ENCODE measurements around the gene CDK7.

The CDK7 gene

GRCh38 chr5:69299625-69300024 is 64.9 kb downstream of the CDK7 start:
- H3K4me2 ChIP-seq (ENCODE audit: low read length) = no peak overlapping the region
- no peak overlapping the region for H2AFZ ChIP-seq (ENCODE audit: low read length)
- no peaks in the 10 kb centered on the region for H3K9me3 ChIP-seq (ENCODE audit: low read length)
- no peaks in the 10 kb centered on the region for H3F3A ChIP-seq (ENCODE audit: insufficient read depth, low read length)
- no peak overlapping the region for H3K27ac ChIP-seq (ENCODE audit: low read depth, low read length, poor library complexity, severe bottlenecking)
- H3K4me1 ChIP-seq (ENCODE audit: insufficient read depth, low read length, severe bottlenecking) = no peaks in the 10 kb centered on the region
- H3K9me2 ChIP-seq (ENCODE audit: low read depth, low read length) = no peaks in the 10 kb centered on the region
- no peaks in the 10 kb centered on the region for H4K20me1 ChIP-seq (ENCODE audit: insufficient read depth, low read length)
- TF ChIP-seq CTCF (IDR thresholded peaks at IDR 0.05; ENCODE audit: low read length) (no peak), EZH2 (IDR thresholded peaks at IDR 0.05; ENCODE audit: borderline replicate concordance, low read length) (no peak)
- H3K79me2 ChIP-seq (ENCODE audit: insufficient read depth, low read length) = no peaks in the 10 kb centered on the region
- no peaks in the 10 kb centered on the region for H3K27me3 ChIP-seq (ENCODE audit: insufficient read depth, low read length)
- no peak overlapping the region for H3K4me3 ChIP-seq (ENCODE audit: low read depth, low read length, poor library complexity, severe bottlenecking)
- no peak overlapping the region for H3K9ac ChIP-seq (ENCODE audit: low read length)
- peaks cover 7% of the 10 kb centered on the region; the same call in 1 of the 2 replicates for H3K36me3 ChIP-seq (ENCODE audit: insufficient read depth, low read length)

- TF ChIP-seq CTCF (IDR thresholded peaks at IDR 0.05; ENCODE audit: low read length) (no peak), EZH2 (IDR thresholded peaks at IDR 0.05; ENCODE audit: borderline replicate concordance, low read length) (no peak)
- H3K4me2 ChIP-seq (ENCODE audit: low read length) = no peak overlapping the region
- no peaks in the 10 kb centered on the region for H3K4me1 ChIP-seq (ENCODE audit: insufficient read depth, low read length, severe bottlenecking)
- H3K79me2 ChIP-seq (ENCODE audit: insufficient read depth, low read length) = no peaks in the 10 kb centered on the region
- H3K9ac ChIP-seq (ENCODE audit: low read length) = no peak overlapping the region
- H3K27ac ChIP-seq (ENCODE audit: low read depth, low read length, poor library complexity, severe bottlenecking) = no peak overlapping the region
- no peak overlapping the region for H2AFZ ChIP-seq (ENCODE audit: low read length)
- no peaks in the 10 kb centered on the region for H3K9me3 ChIP-seq (ENCODE audit: low read length)
- H3K27me3 ChIP-seq (ENCODE audit: insufficient read depth, low read length) = no peaks in the 10 kb centered on the region
- H3K9me2 ChIP-seq (ENCODE audit: low read depth, low read length) = no peaks in the 10 kb centered on the region
- H3K36me3 ChIP-seq (ENCODE audit: insufficient read depth, low read length) = peaks cover 11% of the 10 kb centered on the region; the same call in 1 of the 2 replicates
- H4K20me1 ChIP-seq (ENCODE audit: insufficient read depth, low read length) = no peaks in the 10 kb centered on the region
- H3K4me3 ChIP-seq (ENCODE audit: low read depth, low read length, poor library complexity, severe bottlenecking) = no peak overlapping the region
- H3F3A ChIP-seq (ENCODE audit: insufficient read depth, low read length) = no peaks in the 10 kb centered on the region
These were observed 66.0 kb downstream of the CDK7 start for GRCh38 chr5:69300537-69301203.

- H3K79me2 ChIP-seq (ENCODE audit: insufficient read depth, low read length) = no peaks in the 10 kb centered on the region
- no peaks in the 10 kb centered on the region for H3K4me1 ChIP-seq (ENCODE audit: insufficient read depth, low read length, severe bottlenecking)
- no peaks in the 10 kb centered on the region for H4K20me1 ChIP-seq (ENCODE audit: insufficient read depth, low read length)
- no peak overlapping the region for H3K27ac ChIP-seq (ENCODE audit: low read depth, low read length, poor library complexity, severe bottlenecking)
- H3K4me3 ChIP-seq (ENCODE audit: low read depth, low read length, poor library complexity, severe bottlenecking) = no peak overlapping the region
- TF ChIP-seq EZH2 (IDR thresholded peaks at IDR 0.05; ENCODE audit: borderline replicate concordance, low read length) (no peak), CTCF (IDR thresholded peaks at IDR 0.05; ENCODE audit: low read length) (no peak)
- no peaks in the 10 kb centered on the region for H3K9me2 ChIP-seq (ENCODE audit: low read depth, low read length)
- no peak overlapping the region for H3K4me2 ChIP-seq (ENCODE audit: low read length)
- H3K9me3 ChIP-seq (ENCODE audit: low read length) = peaks cover 7% of the 10 kb centered on the region
- peaks cover 46% of the 10 kb centered on the region for H3K36me3 ChIP-seq (ENCODE audit: insufficient read depth, low read length)
- no peaks in the 10 kb centered on the region for H3K27me3 ChIP-seq (ENCODE audit: insufficient read depth, low read length)
- no peaks in the 10 kb centered on the region for H3F3A ChIP-seq (ENCODE audit: insufficient read depth, low read length)
- no peak overlapping the region for H3K9ac ChIP-seq (ENCODE audit: low read length)
- no peak overlapping the region for H2AFZ ChIP-seq (ENCODE audit: low read length)
These were observed 70.8 kb downstream of the CDK7 start for GRCh38 chr5:69305512-69305911.
